Lower leg skin (tissue), 4 donors: ENCODE measurements around the gene KCTD21. TPM values are rescaled to one million over a fixed set of nuclear protein-coding genes. Genes with fewer than 3 reads are reported as not detected.

Source experiments
- DNase-seq, 2 donors: peaks; one replicate each; pipeline ENCODE4 v3.0.0-alpha.2; 2019; ENCODE audit warnings: low spot score in 2 of 2
- H3K4me3 ChIP-seq: fragments of 200-600 bp; sonication (generic); 2 replicates; pipeline ENCODE4 v1.5.1; 2017; ENCODE audit warnings: mild to moderate bottlenecking, low read depth; ENCODE audit not compliant: poor library complexity, severe bottlenecking
- POLR2A ChIP-seq, 2 donors: fragments of 450-650 bp; IDR thresholded peaks; one replicate each; pipeline ENCODE4 v1.6.1; 2016 to 2017; ENCODE audit warnings: antibody characterized with exemption in 2 of 2, mild to moderate bottlenecking in 1 of 2, moderate library complexity in 1 of 2
- WGBS, 2 donors: methylation state at CpG; one replicate each; pipeline ENCODE4 v1.1.5; 2018; 5-methylcytosine and 5-hydroxymethylcytosine counted together
- intact Hi-C: fragments of 100-400 bp; cut with DNase I; formaldehyde crosslinking; loops from one replicate; pipeline ENCODE4 v1.15.0; 2023; ENCODE audit warnings: low total_unique reads
- total RNA-seq, 4 donors: library from RNA; depleted of rRNA; stranded (reverse); fragments of >200 nt; gene quantifications; one replicate each; pipeline ENCODE4 v1.1.0, GENCODE V29; 2016
- TF ChIP-seq, protein P1 (sequence below), 3 donors: fragments of 450-650 bp; IDR thresholded peaks; one replicate each; pipeline ENCODE4 v1.5.1; 2016; ENCODE audit warnings: antibody characterized with exemption in 3 of 3, mild to moderate bottlenecking in 3 of 3, moderate library complexity in 2 of 3

KCTD21 gene
- total RNA-seq, 4 donors from 2014 or later, result 3.8 to 17.0 (median 7.1) TPM

DNA sequence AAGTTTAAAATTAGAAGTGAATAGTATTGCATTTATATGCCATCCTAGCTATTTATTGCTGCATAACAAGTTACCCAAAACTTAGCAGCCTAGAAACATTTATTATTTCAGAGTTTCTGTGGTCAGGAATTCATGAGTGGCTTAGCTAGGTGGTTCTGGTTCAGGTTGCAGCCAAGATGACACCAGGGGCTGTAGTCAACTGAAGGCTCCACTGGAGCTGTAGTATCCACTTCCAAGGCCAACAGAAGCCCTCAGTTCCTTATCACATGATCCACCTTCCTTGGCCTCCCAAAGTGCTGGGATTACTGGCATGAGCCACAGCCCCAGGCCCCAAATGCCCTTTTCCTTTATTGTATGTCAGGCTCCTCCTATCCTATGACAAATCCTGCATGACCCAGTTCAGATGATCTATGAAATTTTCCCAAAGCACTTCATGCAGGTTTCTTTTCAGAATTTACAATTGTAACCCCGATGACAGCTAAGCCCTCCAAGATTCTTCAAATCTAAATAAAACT lies 42.9 kb downstream of the KCTD21 start:
- intact Hi-C loops, result no loop called here
- H3K4me3 ChIP-seq, result no peak overlapping the region
- WGBS, 2 donors, result 88 to 90% methylated on average over 1 of the region's 1 CpG
- TF ChIP-seq, protein P1, sequence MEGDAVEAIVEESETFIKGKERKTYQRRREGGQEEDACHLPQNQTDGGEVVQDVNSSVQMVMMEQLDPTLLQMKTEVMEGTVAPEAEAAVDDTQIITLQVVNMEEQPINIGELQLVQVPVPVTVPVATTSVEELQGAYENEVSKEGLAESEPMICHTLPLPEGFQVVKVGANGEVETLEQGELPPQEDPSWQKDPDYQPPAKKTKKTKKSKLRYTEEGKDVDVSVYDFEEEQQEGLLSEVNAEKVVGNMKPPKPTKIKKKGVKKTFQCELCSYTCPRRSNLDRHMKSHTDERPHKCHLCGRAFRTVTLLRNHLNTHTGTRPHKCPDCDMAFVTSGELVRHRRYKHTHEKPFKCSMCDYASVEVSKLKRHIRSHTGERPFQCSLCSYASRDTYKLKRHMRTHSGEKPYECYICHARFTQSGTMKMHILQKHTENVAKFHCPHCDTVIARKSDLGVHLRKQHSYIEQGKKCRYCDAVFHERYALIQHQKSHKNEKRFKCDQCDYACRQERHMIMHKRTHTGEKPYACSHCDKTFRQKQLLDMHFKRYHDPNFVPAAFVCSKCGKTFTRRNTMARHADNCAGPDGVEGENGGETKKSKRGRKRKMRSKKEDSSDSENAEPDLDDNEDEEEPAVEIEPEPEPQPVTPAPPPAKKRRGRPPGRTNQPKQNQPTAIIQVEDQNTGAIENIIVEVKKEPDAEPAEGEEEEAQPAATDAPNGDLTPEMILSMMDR (IDR thresholded peaks at IDR 0.05), result no peak
- TF ChIP-seq POLR2A (IDR thresholded peaks at IDR 0.05), result no peak
- DNase-seq, result peak in 1 of 2 donors; percentile 32

DNA sequence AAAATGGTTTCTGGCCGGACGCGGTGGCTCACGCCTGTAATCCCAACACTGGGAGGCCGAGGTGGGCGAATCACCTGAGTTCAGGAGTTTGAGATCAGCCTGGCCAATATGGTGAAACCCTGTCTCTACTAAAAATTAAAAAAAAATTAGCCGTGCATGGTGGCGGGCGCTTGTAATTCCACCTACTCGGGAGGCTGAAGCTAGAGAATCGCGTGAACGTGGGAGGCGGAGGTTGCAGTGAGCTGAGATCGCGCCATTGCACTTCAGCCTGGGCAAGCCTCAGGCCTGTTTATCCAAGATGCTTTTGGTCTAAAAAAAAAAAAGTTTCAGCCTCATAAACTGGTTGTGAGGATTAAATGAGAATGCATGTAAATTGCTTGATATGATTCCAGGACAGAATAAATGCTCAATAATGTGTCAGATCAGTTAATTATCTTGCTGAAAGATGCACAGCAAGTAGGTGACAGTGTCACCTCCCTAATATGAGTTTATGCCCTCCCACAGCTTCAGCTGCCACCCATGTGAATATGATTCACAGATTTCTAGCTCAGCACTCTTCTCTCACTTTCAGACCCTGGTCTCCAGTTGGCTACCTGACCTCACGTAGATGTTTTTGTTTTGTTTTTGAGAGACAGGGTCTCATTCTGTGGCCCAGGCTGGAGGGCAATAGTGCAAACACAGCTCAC lies 47.9 kb downstream of the KCTD21 start:
- TF ChIP-seq, protein P1 (IDR thresholded peaks at IDR 0.05), result no peak
- no peak for TF ChIP-seq POLR2A (IDR thresholded peaks at IDR 0.05)
- 61 to 69% methylated on average over 17 of the region's 17 CpGs for WGBS, 2 donors
- intact Hi-C loops, result no loop called here
- DNase-seq, result peak in 1 of 2 donors; percentile 57
- H3K4me3 ChIP-seq, result no peak overlapping the region

DNA sequence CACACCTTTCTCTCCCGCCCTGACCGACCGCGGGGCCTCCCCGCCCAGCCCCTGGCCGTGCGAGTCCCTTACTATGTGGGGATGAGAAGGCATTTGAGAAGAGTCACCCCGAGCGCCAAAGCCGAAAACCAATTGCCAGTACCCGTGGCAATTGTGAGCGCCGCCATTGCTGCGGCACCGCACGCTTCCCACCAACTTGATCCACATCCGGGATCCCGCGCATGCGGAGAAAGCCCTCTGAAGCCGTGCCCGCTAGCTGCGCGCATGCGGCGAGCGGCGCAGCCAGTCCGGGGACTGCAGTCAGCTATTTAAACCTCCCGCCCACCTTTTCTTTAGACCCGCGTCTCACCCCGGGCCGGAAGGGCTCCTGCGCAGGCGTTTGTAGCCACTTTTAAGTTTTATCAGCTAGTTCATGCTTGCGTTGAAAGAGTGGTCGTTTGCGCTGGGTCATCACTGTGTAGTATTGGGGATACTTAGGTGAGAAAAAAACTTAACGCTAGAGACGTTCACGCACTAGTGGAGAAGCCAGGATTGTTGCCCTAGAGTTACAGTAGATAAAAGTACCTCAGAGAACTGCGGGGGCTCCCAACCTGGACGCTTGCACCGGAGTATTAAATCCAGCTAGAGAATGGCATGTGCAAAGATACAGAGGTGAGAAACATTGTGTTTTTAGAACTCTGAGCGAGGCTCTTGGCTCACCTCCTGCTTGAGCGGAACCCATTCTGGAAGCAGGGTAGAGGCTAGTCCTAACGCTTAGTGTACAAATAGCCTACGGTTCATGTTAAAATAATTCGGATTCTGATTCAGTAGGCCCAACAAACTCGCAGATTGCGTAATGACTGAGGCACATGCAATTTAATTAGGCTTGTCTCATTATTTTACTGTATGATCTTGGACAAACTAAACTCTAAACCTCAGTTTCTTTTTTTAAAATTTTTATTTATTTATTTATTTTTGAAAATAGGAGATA lies 48.7 kb downstream of the KCTD21 start, which contains the start of gene ALG8:
Gene ALG8 (minus strand): TSS at position 205 of the 970 bp plus-strand sequence. CDS start 38 bp downstream, at position 167.
- WGBS, 2 donors, result 2 to 3% methylated on average over 52 of the region's 52 CpGs
- no peak for TF ChIP-seq POLR2A (IDR thresholded peaks at IDR 0.05)
- TF ChIP-seq, protein P1 (IDR thresholded peaks at IDR 0.05), result no peak
- peak within 1 kb of the TSS; percentile 41 for H3K4me3 ChIP-seq
- intact Hi-C loops, result no loop called here
- DNase-seq, result peak; percentile 92 to 99

DNA sequence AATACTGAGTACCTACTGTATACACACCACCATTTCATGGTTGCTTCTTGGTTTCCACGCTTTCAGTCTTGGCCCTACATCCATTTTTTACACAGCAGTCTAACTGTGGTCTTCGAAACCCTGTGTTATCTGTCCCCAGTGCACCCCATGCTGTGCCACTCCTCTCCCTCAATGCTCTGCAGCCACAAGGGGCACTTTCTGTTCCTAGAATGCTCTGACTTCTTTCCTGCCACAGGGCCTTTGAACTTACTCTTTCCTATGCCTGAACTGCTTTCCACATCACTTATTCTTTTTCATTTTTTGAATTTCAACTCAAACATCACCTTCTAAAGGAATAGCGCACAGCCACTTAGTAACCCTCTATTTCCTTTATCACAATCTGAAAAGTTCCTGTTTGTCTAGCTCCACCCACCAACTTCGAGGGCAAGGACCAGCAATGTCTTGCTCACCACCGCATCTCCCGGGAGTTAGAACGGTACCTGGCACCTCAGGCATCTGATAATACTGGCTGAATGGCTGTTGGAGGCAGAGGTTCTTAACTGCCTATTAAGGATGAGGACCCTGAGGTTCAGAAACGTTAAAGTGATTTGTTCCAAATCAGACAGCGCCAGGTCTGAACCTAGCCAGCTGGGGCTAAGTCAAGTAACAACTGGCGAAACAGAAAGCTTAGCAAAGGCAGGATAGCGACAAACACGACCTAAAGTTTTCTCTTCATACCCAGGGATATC lies 49.6 kb downstream of the KCTD21 start:
- DNase-seq, result peak in 1 of 2 donors; percentile 67
- intact Hi-C loops, result no loop called here
- 20 to 21% methylated on average over 12 of the region's 12 CpGs for WGBS, 2 donors
- TF ChIP-seq, protein P1 (IDR thresholded peaks at IDR 0.05), result no peak
- no peak for TF ChIP-seq POLR2A (IDR thresholded peaks at IDR 0.05)
- H3K4me3 ChIP-seq, result peak overlapping the region; percentile 41

DNA sequence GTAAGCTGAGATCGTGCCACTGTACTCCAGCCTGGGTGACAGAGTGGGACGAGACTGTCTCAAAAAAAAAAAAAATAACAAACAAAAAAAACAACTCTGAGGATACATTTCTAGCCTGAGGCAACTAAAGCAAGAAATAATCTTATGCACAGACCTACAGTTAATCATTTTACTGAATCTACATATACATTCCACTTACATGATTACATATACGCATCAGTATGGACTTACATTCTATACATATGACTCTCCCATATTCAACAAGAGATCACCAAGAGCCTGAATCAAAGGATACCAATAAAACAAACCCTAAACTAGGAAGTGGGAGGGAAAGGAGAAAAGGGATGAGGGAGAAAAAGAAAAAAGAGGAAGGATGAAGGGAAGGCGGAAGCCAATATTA lies 50.1 kb downstream of the KCTD21 start:
- TF ChIP-seq, protein P1 (IDR thresholded peaks at IDR 0.05), result no peak
- no peak for TF ChIP-seq POLR2A (IDR thresholded peaks at IDR 0.05)
- no peak for DNase-seq
- H3K4me3 ChIP-seq, result no peak overlapping the region
- WGBS, 2 donors, result 85 to 90% methylated on average over 4 of the region's 4 CpGs
- intact Hi-C loops, result no loop called here
